Muscle layer of duodenum (tissue), 2 donors: ENCODE data around the gene PLEKHG1.

ENCODE experiments used
- H3K27ac ChIP-seq: one replicate; pipeline ENCODE4 v1.7.0; 2013; ENCODE audit warnings: mild to moderate bottlenecking, low read length
- H3K27me3 ChIP-seq: one replicate; pipeline ENCODE4 v1.7.0; 2013; ENCODE audit warnings: low read depth, mild to moderate bottlenecking, control low read depth, low read length
- H3K36me3 ChIP-seq, 2 donors: one replicate each; pipeline ENCODE4 v1.7.0; 2013; ENCODE audit warnings: low read length in 2 of 2, control low read depth in 1 of 2, mild to moderate bottlenecking in 1 of 2; ENCODE audit not compliant: insufficient read depth in 2 of 2, control insufficient read depth in 1 of 2
- H3K4me1 ChIP-seq, 2 donors: one replicate each; pipeline ENCODE4 v1.7.0; 2013; ENCODE audit warnings: low read length in 2 of 2, mild to moderate bottlenecking in 2 of 2, control low read depth in 1 of 2, moderate library complexity in 1 of 2; ENCODE audit not compliant: insufficient read depth in 2 of 2, control insufficient read depth in 1 of 2
- H3K4me3 ChIP-seq, 2 donors: one replicate each; pipeline ENCODE4 v1.7.0; 2013; ENCODE audit warnings: low read length in 2 of 2, low read depth in 1 of 2, mild to moderate bottlenecking in 1 of 2
- H3K9me3 ChIP-seq, 2 donors: one replicate each; pipeline ENCODE4 v1.7.0; 2013; ENCODE audit warnings: low read length in 2 of 2, control low read depth in 1 of 2, mild to moderate bottlenecking in 1 of 2; ENCODE audit not compliant: control insufficient read depth in 1 of 2
- donor health status: healthy.

The PLEKHG1 gene

DNA sequence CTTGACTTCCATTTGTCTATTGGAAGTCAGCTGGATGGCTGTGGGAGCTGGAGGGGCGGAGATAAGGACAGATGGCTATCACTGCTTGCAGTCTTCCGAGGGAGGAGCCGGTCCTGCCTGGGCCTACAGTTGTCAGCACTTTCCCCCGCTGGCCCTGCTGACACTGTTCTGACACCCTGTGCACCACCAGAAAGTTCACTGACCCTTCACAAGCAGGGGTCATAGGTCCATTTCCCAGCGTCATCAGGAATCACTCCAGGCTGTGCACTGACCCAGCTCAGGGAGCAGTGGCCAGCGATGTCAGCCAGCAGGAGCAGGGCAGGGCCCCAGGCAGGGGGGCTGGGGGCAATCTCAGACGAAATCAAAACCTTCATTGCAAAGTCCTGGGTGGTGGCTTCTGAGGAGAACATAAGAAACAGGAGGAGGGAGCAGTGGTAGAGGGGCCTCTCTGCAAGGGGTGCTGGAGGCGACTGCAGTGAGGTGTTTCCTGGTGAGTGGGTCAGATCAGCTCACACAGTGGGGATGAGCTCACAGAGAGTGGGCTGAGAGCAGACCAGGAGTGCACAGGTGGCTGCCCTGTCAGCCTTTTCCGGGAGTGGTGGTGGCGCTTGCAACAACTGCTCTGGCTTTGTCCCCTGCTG, 26.5 kb upstream of the PLEKHG1 start:
- H3K36me3 ChIP-seq = no peaks in the 10 kb centered on the region
- no peaks in the 10 kb centered on the region for H3K27me3 ChIP-seq
- H3K4me1 ChIP-seq = no peaks in the 10 kb centered on the region
- no peak overlapping the region for H3K4me3 ChIP-seq
- H3K9me3 ChIP-seq = no peaks in the 10 kb centered on the region
- no peak overlapping the region for H3K27ac ChIP-seq

DNA sequence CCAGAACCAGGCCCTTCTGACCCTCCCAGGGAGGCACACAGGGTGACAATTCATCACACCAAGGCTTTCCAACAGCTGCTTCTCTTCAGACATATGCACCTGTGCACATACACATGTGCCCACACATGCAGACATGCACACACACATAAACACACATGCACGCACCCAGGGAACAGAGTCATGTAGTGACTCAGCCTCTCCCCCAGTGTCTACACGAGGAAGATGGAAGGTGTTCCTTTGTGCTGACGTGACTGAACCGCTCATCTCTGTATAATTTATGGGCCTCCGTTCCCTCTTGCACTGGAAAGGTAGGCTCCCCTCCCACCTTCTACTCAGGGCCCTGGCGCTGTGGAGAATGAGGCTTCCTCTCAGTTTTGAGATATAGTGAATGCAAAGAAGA, 23.8 kb upstream of the PLEKHG1 start:
- Histone ChIP-seq H3K36me3 (no peaks in the 10 kb centered on the region), H3K9me3 (no peaks in the 10 kb centered on the region), H3K4me1 (no peaks in the 10 kb centered on the region), H3K27ac (no peak overlapping the region), H3K4me3 (no peak overlapping the region), H3K27me3 (no peaks in the 10 kb centered on the region)

DNA sequence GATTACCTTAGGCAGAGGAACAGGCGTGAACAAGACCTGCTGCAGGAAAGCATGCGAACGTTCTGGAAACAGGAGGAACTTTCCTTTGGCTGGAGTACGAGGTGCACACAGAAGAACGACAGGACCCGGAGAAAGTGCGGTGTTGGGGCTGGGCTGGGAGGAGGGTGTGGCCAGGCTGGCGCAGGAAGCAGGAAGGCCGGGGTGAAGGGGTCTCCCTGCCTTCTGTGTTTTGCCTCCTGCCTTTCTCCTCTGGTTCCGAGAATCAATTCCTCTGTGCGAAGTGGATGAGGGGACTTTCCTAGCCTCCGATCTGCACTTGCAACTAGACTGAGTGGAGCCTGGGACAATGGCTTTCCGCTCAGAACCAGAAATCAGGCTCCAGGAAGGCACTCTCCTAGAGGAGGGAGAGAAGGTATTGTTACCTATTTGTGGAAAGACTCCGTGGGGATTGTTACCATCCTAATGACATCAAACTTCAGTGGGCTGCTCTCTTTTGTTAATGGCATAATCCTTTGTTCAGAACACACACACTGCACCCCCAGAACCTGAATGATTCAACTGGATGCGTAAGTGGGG, 22.9 kb upstream of the PLEKHG1 start:
- H3K9me3 ChIP-seq = no peaks in the 10 kb centered on the region
- no peaks in the 10 kb centered on the region for H3K27me3 ChIP-seq
- no peak overlapping the region for H3K4me3 ChIP-seq
- H3K36me3 ChIP-seq = no peaks in the 10 kb centered on the region
- H3K27ac ChIP-seq = no peak overlapping the region
- H3K4me1 ChIP-seq = no peaks in the 10 kb centered on the region

DNA sequence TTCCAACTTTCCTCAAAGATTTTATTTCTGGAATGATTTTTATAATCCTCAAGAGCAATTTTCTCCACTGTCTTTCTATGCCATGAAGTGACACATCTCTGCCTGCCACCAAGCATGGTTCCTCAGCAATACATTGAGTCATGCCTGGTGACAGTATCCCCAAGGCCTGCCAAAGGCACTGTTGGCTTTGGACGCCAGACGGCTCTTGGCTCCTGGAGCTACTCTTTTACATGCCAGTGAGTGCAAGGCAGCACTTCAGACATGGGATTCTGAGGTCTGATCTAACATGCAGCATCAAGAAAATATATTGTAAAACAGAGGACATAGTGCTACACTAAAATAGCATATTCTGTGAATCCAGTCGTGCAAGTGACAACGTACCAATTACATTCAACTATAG, 20.1 kb upstream of the PLEKHG1 start:
- Histone ChIP-seq H3K4me1 (no peaks in the 10 kb centered on the region), H3K27me3 (no peaks in the 10 kb centered on the region), H3K27ac (no peak overlapping the region), H3K4me3 (no peak overlapping the region), H3K36me3 (no peaks in the 10 kb centered on the region), H3K9me3 (no peaks in the 10 kb centered on the region)

DNA sequence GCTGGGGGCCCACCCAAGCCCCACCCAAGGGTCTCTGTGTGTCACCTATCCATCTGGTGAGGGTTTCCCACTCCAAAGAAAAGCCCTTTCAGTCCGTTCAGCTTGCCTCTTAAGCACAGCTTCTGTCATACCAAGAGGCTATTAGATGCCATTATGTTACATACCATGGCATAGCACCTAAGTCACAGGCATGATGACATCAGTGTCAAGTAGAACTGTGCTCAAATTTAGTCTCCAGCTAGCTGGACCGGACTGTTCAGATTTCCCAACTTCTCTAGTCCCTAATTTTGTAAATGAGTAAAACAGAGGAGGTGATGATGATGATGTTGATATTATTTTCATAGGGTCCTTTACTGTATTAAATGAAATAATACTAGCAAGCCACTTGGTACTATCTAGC, 19.2 kb upstream of the PLEKHG1 start:
- H3K9me3 ChIP-seq = no peaks in the 10 kb centered on the region
- no peaks in the 10 kb centered on the region for H3K36me3 ChIP-seq
- H3K4me1 ChIP-seq = no peaks in the 10 kb centered on the region
- H3K27ac ChIP-seq = no peak overlapping the region
- no peak overlapping the region for H3K4me3 ChIP-seq
- no peaks in the 10 kb centered on the region for H3K27me3 ChIP-seq

DNA sequence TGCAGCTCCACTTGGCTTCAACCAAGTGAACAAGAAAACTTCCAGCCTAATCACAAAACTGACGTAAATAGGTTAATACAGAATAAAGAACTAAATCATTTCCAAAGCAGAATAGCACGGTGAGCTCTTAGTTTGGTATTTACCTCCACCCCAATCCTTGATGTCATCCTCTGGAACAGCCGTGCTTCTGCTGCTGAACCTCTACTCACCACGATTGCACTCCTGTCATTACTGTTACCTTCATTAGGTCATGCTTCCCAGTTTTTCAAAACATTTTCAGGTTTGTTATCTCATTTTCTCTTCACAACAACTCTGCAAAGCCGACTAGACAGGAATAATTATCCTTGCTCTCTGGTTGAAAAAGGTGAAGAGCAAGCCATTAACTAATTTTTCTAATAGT, 15.6 kb upstream of the PLEKHG1 start:
- Histone ChIP-seq H3K9me3 (no peaks in the 10 kb centered on the region), H3K4me3 (no peak overlapping the region), H3K27ac (no peak overlapping the region), H3K4me1 (no peaks in the 10 kb centered on the region), H3K36me3 (no peaks in the 10 kb centered on the region), H3K27me3 (no peaks in the 10 kb centered on the region)

DNA sequence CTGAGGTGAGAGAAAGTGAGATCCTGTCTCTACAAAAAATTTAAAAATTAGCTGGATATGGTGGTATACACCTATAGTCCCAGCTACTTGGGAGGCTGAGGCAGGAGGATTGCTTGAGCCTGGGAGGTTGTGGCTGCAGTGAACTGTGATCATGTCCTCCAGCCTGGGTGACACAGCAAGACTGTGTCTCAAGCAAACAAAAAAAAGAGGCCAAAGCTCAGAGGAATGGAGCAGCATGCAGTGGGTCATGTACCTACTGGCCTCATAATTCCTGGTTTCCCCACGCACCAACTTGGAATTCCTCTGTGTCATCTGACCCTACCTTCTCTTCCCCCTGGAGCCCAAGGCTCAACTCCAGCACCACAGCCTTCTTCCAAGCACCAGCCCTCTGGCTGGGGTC, 15.1 kb upstream of the PLEKHG1 start:
- Histone ChIP-seq H3K4me3 (no peak overlapping the region), H3K36me3 (no peaks in the 10 kb centered on the region), H3K4me1 (no peaks in the 10 kb centered on the region), H3K27me3 (no peaks in the 10 kb centered on the region), H3K9me3 (no peaks in the 10 kb centered on the region), H3K27ac (no peak overlapping the region)

DNA sequence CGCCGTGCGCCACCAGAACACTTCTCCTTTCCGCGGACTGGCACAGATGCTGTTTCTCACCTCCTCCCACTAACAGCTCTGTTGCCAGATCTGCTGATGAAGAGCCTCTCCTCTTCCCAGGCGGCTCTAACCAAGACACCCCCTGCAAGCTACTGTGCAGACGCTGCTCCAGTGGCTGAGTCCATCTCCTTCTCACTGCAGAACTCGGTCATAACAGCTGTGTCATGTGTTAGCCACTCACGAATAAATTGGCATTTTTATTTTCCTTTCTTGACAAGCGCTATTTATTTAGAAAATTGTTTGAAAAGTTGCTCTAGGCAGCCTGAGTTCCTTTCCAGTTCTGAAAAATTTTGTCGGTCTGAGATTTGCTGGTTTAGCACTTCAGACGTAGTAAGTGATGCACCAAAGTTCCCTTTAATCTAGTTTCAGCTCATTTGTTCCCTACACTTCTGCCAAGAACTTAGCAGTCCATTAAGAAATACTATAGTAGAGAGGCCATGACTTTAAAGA, 12.8 kb upstream of the PLEKHG1 start:
- H3K36me3 ChIP-seq = no peaks in the 10 kb centered on the region
- H3K4me3 ChIP-seq = no peak overlapping the region
- H3K9me3 ChIP-seq = no peaks in the 10 kb centered on the region
- H3K27ac ChIP-seq = no peak overlapping the region
- H3K4me1 ChIP-seq = no peaks in the 10 kb centered on the region
- H3K27me3 ChIP-seq = no peaks in the 10 kb centered on the region

DNA sequence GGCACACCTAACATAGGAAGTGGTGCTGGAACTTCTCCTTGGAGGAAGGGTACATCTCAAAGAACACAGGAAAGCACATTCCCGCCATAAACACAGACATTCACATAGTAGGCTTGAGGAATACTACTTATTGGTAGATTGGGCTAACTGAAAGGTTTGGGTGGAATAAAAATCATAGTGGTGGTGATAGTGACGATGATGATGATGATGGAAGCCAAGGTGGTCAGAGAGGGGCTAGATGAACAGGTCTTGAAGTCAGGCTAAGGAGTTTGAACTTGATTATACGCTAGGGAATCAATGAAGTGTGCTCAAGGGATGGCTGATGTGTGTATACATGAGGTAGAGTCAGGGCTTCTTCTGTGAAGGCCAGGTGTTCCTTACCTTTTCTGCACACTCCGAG, 12.0 kb upstream of the PLEKHG1 start:
- Histone ChIP-seq H3K4me3 (no peak overlapping the region), H3K9me3 (no peaks in the 10 kb centered on the region), H3K27me3 (no peaks in the 10 kb centered on the region), H3K27ac (no peak overlapping the region), H3K36me3 (no peaks in the 10 kb centered on the region), H3K4me1 (no peaks in the 10 kb centered on the region)

DNA sequence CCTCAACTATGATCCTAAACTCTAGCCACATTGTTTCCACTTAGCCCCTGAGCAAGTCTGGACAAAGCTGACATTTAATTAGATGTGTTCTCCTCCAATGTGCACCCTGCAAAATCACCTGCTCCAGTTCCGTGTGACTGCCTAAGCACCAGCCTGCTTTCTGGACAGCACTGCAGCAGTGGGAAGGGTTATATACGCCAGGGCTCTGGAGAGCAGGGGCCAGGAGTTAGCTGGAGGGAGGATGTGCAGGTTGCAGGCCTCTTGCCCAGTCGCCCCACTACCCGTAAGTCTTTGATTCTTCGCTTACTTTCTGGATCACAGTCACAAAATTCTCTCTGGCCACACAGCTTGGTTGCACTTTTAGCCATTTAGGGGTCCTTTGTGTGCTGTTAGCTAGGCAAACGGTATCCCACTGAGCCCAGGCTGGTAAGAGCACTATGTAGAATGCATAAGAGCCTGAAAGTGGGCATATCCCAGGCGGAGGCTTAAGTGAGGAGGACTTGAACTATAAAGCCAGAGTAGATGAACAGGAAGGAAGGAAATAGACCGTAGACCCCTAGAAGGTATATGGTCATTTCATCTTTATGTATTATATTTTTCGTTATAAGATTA, 10.7 kb upstream of the PLEKHG1 start:
- Histone ChIP-seq H3K27ac (no peak overlapping the region), H3K27me3 (no peaks in the 10 kb centered on the region), H3K4me1 (no peaks in the 10 kb centered on the region), H3K36me3 (no peaks in the 10 kb centered on the region), H3K4me3 (no peak overlapping the region), H3K9me3 (no peaks in the 10 kb centered on the region)

DNA sequence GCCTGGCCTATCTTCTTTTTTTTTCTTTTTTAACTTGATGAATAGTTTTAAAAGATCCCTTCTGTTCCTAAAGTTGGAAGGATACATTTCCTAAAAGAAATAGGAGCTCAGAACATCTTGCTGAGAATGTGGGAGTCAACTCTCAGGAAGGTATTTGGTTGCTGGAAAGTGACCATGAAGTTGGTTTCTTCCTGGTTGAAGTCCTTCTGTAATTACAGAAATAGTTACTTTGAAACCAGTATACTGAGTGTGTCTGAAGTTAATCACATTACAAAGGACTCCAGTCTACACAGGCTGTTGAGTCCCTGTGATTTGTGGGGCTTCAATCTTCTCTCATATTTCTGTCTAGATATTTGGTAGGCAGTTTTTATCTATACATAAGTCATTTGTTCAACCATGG, 9.8 kb upstream of the PLEKHG1 start:
- Histone ChIP-seq H3K36me3 (no peaks in the 10 kb centered on the region), H3K9me3 (no peaks in the 10 kb centered on the region), H3K4me1 (no peaks in the 10 kb centered on the region), H3K27ac (no peak overlapping the region), H3K4me3 (no peak overlapping the region), H3K27me3 (no peaks in the 10 kb centered on the region)

DNA sequence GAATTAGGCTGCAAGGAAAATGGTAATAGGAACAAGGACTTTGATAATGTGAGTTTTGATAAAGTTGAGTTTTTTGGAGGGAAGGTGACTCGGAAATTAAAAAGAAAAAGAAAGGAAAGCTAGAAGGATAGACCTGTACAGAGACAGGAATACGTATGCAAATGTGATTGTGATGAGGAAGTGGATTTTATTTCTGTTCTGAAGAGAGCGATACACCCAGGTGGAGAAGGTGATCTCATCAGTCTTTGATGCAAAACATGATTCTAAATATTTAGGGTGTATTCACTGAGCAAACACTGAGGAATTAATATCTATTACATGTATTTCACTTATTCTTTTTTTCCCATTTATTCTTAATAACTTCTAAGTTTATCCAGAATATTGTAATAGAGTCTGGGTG, 9.2 kb upstream of the PLEKHG1 start:
- no peaks in the 10 kb centered on the region for H3K4me1 ChIP-seq
- H3K27ac ChIP-seq = no peak overlapping the region
- no peaks in the 10 kb centered on the region for H3K27me3 ChIP-seq
- no peak overlapping the region for H3K4me3 ChIP-seq
- H3K36me3 ChIP-seq = no peaks in the 10 kb centered on the region
- H3K9me3 ChIP-seq = no peaks in the 10 kb centered on the region
